ENCODE data around the gene TMEM30B.

The TMEM30B gene

DNA sequence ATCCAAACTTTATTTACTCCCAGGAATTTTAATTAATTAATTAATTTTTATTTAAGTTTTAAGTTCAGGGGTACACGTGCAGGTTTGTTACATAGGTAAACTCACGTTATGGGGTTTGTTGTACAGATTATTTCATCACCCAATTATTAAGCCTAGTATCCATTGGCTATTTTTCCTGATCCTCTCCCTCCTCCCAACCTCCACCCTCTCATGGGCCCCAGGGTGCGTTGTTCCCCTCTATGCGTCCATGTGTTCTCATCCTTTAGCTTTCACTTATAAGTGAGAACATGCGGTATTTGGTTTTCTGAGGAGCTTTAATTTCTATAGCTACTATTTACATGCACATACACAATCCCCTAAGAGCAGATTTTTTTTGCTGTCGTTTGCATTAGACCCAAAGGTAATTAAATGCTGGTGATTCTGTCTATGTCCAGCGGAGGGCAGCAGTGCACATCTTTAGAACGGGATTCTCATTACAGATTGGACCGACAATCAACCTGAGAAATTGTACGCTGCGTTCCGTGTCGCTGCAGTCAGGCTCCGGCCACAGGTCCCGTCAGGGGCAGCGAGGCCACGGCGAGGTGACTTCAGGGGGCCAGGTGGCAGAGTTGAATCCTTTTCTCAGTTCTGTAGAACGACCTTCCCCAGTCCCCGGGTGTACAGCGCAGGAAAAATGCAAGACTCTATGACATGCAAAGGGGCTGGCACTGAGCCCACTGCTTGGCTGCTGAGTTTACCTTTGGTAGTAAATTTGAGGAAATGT lies 11.6 kb downstream of the TMEM30B start:
- H3K4me3 ChIP-seq (replicated peaks in 1 of 2; ENCODE audit: low read depth in 2 of 2, low read length in 2 of 2): peak overlapping the region; percentile 22 to 47
- peak; percentile 75 to 80 for DNase-seq (ENCODE audit: low read depth in 2 of 2)
- peak; percentile 67 for TF ChIP-seq CTCF (IDR thresholded peaks at IDR 0.05; ENCODE audit: low read depth, low read length)

- TF ChIP-seq CTCF (IDR thresholded peaks at IDR 0.05; ENCODE audit: low read depth, low read length): no peak
- H3K4me3 ChIP-seq (replicated peaks in 1 of 2; ENCODE audit: low read depth in 2 of 2, low read length in 2 of 2): no peak overlapping the region
- DNase-seq (ENCODE audit: low read depth in 2 of 2): peak in 1 of 2 donors; percentile 42
Measured at GRCh38 chr14:61268812-61269211, 12.3 kb downstream of the TMEM30B start.

DNA sequence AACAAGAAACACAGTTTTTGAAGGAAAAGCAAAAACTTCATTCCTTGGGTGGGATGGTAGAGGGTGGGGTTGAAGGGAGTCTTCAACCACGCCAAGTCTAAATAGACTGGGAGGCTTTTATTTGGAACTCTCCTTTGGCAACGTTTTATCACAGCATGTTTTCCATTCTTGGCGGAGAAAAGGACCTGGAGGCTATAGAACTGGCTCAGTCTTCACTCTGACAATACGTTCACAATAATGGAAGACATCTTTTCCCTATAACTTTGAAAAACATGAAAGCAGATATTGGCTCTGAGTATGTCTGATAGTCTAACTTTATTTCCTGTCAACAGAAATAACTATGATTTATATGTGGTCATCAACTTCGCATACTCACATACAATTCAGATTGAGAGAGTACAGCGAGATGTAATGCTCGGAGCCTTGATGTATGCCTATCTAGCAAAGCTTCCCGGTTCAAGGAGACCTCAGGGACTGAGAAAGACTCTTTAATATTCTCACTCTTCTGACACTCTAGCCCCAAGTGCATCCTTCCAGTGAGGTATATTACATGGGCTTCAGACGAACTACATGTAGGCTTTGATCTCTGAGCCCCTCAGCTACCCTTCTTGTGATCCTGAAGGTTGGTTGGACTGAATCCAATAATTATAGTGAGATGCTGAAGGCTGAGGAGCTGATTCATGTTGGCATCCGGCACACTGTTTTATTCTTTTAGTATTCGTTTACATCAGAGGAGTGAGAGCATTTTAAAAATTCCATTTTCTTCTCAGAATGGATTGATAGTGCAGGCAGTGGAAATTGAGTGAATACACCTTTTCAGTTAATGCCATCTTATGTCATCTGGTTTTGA lies 14.0 kb downstream of the TMEM30B start:
- H3K4me3 ChIP-seq (replicated peaks in 1 of 2; ENCODE audit: low read depth in 2 of 2, low read length in 2 of 2): no peak overlapping the region
- peak in 1 of 2 donors; percentile 16 for DNase-seq (ENCODE audit: low read depth in 2 of 2)

DNA sequence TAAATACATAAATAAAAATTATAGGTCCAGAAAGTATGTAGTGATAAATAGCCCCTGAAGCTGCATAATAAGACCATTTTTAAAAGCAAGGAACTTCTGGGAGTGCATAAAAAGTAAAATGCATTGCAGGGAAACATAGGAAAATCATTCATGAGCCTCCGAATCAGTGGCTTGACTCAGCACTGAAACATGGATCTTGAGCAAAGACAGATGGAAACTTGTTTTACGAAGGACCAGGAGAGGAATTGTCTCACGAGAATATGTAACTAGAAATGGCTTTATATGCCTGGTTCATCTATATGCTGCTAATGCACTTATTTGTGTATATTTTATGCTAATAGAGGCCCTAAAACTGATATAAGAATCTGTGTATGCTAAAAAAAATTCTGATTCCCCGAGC lies 14.7 kb downstream of the TMEM30B start:
- H3K4me3 ChIP-seq (replicated peaks in 1 of 2; ENCODE audit: low read depth in 2 of 2, low read length in 2 of 2): no peak overlapping the region
- no peak for DNase-seq (ENCODE audit: low read depth in 2 of 2)
- TF ChIP-seq CTCF (IDR thresholded peaks at IDR 0.05; ENCODE audit: low read depth, low read length): no peak

More for the DNA sequence above, 14.0 kb downstream of the TMEM30B start:
- TF ChIP-seq CTCF (IDR thresholded peaks at IDR 0.05; ENCODE audit: low read depth, low read length): no peak

DNA sequence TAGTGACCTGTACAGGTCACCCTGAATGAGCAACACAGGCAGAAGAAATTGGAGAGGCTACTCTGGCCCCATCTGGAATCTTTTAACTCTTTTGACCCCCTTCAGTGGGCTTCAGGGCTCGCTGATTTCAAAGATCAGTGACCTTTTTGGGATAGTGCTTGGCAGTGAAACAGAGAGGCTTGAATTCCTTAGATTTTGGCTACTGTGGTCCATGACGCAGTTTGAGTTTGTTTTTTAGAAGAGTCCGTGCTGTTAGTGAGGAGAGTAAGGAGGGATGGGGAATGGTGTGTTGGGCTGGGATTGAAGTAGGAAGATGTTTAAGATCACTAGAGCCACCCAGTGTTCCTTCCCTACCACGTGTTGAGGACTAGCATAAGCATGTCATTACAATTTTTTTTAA lies 16.5 kb downstream of the TMEM30B start:
- no peak for DNase-seq (ENCODE audit: low read depth in 2 of 2)
- TF ChIP-seq CTCF (IDR thresholded peaks at IDR 0.05; ENCODE audit: low read depth, low read length): no peak

DNA sequence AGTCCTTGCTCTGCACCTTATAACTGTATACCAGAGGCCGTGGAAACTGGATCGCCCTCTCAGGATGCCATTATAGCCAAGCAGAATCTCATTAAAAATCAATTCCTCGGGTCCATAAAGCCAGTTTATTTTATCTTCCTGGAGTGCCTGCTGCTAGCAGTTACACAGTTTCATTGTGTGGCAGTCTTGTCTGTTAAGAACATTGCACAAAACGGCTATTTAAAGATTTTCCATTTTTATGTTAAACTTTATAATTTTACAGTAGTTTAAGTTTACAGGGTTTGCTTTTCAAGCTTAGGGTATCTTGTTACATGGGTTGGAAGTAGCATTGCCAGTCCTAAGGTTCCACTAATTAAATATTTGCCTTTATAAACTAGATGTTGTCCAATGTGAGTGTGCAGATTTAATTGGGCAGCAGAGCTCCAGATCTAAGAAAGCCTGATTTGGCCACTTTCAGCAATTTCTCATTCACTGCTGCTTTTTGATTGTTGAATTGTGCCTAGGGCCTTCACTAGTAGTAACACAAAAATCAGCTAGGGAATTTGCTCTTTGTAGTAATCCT lies 17.0 kb downstream of the TMEM30B start:
- no peak overlapping the region for H3K4me3 ChIP-seq (replicated peaks in 1 of 2; ENCODE audit: low read depth in 2 of 2, low read length in 2 of 2)
- no peak for DNase-seq (ENCODE audit: low read depth in 2 of 2)
- no peak for TF ChIP-seq CTCF (IDR thresholded peaks at IDR 0.05; ENCODE audit: low read depth, low read length)

More for the DNA sequence above, 16.5 kb downstream of the TMEM30B start:
- H3K4me3 ChIP-seq (replicated peaks in 1 of 2; ENCODE audit: low read depth in 2 of 2, low read length in 2 of 2): no peak overlapping the region

All from cardiac fibroblast (primary cell).